H9 (cell line): ENCODE measurements around the gene S100A8. TPM values are rescaled to one million over a fixed set of nuclear protein-coding genes. Genes with fewer than 3 reads are reported as not detected.

Experiments used
- DNase-seq: peaks from one replicate; pipeline ENCODE4 v3.0.0-alpha.2; 2017
- H2AFZ ChIP-seq: one replicate; pipeline ENCODE4 v1.6.1; 2013; ENCODE audit warnings: mild to moderate bottlenecking, low read length, control low read depth, moderate library complexity
- H2AK5ac ChIP-seq: 2 replicates; pipeline ENCODE4 v1.6.1; 2013; ENCODE audit warnings: low read length, control low read depth, mixed read lengths; ENCODE audit not compliant: insufficient read length
- H2BK120ac ChIP-seq: one replicate; pipeline ENCODE4 v1.6.1; 2013; ENCODE audit warnings: low read depth, mild to moderate bottlenecking, low read length, control low read depth, inconsistent platforms; ENCODE audit not compliant: poor library complexity, severe bottlenecking
- H2BK12ac ChIP-seq: 2 replicates; pipeline ENCODE4 v1.6.1; 2013; ENCODE audit warnings: low read length, control low read depth, mixed read lengths, low read depth; ENCODE audit not compliant: insufficient read length
- H2BK15ac ChIP-seq: 2 replicates; pipeline ENCODE4 v1.6.1; 2013; ENCODE audit warnings: low read depth, low read length, control low read depth
- H2BK20ac ChIP-seq: one replicate; pipeline ENCODE4 v1.6.1; 2013; ENCODE audit warnings: low read depth, mild to moderate bottlenecking, low read length, control low read depth, inconsistent platforms; ENCODE audit not compliant: poor library complexity, severe bottlenecking
- H2BK5ac ChIP-seq: 2 replicates; pipeline ENCODE4 v1.6.1; 2013; ENCODE audit warnings: low read length, control low read depth, mixed read lengths; ENCODE audit not compliant: insufficient read length
- H3K14ac ChIP-seq: 2 replicates; pipeline ENCODE4 v1.6.1; 2013; ENCODE audit warnings: low read length, control low read depth; ENCODE audit not compliant: insufficient read depth
- H3K18ac ChIP-seq: 2 replicates; pipeline ENCODE4 v1.6.1; 2013; ENCODE audit warnings: low read depth, mild to moderate bottlenecking, mixed read lengths, low read length, control low read depth; ENCODE audit not compliant: insufficient read length
- H3K23ac ChIP-seq: 2 replicates; pipeline ENCODE4 v1.6.1; 2013; ENCODE audit warnings: low read length, control low read depth, mixed read lengths, low read depth; ENCODE audit not compliant: insufficient read length
- H3K23me2 ChIP-seq: 2 replicates; pipeline ENCODE4 v1.6.1; 2013; ENCODE audit warnings: low read depth, mild to moderate bottlenecking, mixed read lengths, low read length, control low read depth; ENCODE audit not compliant: insufficient read length, poor library complexity, severe bottlenecking
- H3K27ac ChIP-seq: 2 replicates; pipeline ENCODE4 v1.5.1; 2013; ENCODE audit warnings: low read length, control low read depth, mixed read lengths, low read depth; ENCODE audit not compliant: insufficient read length
- H3K27me3 ChIP-seq: 2 replicates; pipeline ENCODE4 v1.6.1; 2013; ENCODE audit warnings: low read length, control low read depth, inconsistent platforms; ENCODE audit not compliant: insufficient read depth
- H3K4ac ChIP-seq: 2 replicates; pipeline ENCODE4 v1.6.1; 2013; ENCODE audit warnings: low read depth, mild to moderate bottlenecking, control low read depth, inconsistent platforms, low read length, moderate library complexity
- H3K4me1 ChIP-seq: 2 replicates; pipeline ENCODE4 v1.6.1; 2013; ENCODE audit warnings: low read length, control low read depth, inconsistent platforms; ENCODE audit not compliant: insufficient read depth
- H3K4me2 ChIP-seq: 2 replicates; pipeline ENCODE4 v1.6.1; 2013; ENCODE audit warnings: low read length, control low read depth, mixed read lengths; ENCODE audit not compliant: insufficient read length, insufficient read depth
- H3K56ac ChIP-seq: 2 replicates; pipeline ENCODE4 v1.6.1; 2013; ENCODE audit warnings: low read depth, mild to moderate bottlenecking, mixed read lengths, low read length, control low read depth; ENCODE audit not compliant: insufficient read length
- H3K79me1 ChIP-seq: 2 replicates; pipeline ENCODE4 v1.6.1; 2013; ENCODE audit warnings: low read depth, mild to moderate bottlenecking, moderate library complexity, low read length, control low read depth, inconsistent platforms; ENCODE audit not compliant: insufficient read depth, poor library complexity, severe bottlenecking
- H3K79me2 ChIP-seq: 2 replicates; pipeline ENCODE4 v1.6.1; 2013; ENCODE audit warnings: low read length, control low read depth, inconsistent platforms; ENCODE audit not compliant: insufficient read depth
- H3K9ac ChIP-seq: 2 replicates; pipeline ENCODE4 v1.6.1; 2013; ENCODE audit warnings: low read length, control low read depth, mixed read lengths; ENCODE audit not compliant: insufficient read length; ENCODE audit errors: extremely low read depth
- H3K9me3 ChIP-seq: one replicate; pipeline ENCODE4 v1.6.1; 2013; ENCODE audit warnings: low read depth, low read length, inconsistent platforms; ENCODE audit not compliant: control insufficient read depth
- H3T11ph ChIP-seq: one replicate; pipeline ENCODE4 v1.6.1; 2013; ENCODE audit warnings: mild to moderate bottlenecking, low read length, control low read depth, inconsistent platforms
- H4K20me1 ChIP-seq: one replicate; pipeline ENCODE4 v1.6.1; 2013; ENCODE audit not compliant: control insufficient read depth, insufficient read length, insufficient read depth
- H4K5ac ChIP-seq: 2 replicates; pipeline ENCODE4 v1.6.1; 2013; ENCODE audit warnings: low read depth, mild to moderate bottlenecking, mixed read lengths, low read length, control low read depth; ENCODE audit not compliant: insufficient read length
- H4K8ac ChIP-seq: replicated peaks from 2 replicates; pipeline ENCODE4 v1.6.1; 2013; ENCODE audit warnings: low read length, control low read depth, mixed read lengths, low read depth; ENCODE audit not compliant: insufficient read length
- H4K91ac ChIP-seq: 2 replicates; pipeline ENCODE4 v1.6.1; 2013; ENCODE audit warnings: low read depth, mild to moderate bottlenecking, moderate library complexity, mixed read lengths, low read length, control low read depth; ENCODE audit not compliant: insufficient read length
- H3K27ac Mint-ChIP-seq, 3 experiments: 2 replicates in 2 of 3; 3 replicates in 1 of 3; pipeline ENCODE4 v1.8.0; 2020 to 2021; ENCODE audit warnings: mixed read lengths in 3 of 3, mild to moderate bottlenecking in 1 of 3, moderate library complexity in 1 of 3
- H3K27me3 Mint-ChIP-seq: 2 replicates; pipeline ENCODE4 v1.8.0; 2021; ENCODE audit warnings: low read depth, mild to moderate bottlenecking, moderate library complexity, mixed read lengths
- H3K36me3 Mint-ChIP-seq, 3 experiments: 2 replicates in 2 of 3; 3 replicates in 1 of 3; pipeline ENCODE4 v1.8.0; 2020 to 2021; ENCODE audit warnings: low read depth in 3 of 3, mixed read lengths in 3 of 3; ENCODE audit not compliant: insufficient read depth in 1 of 3
- H3K4me1 Mint-ChIP-seq, 2 experiments: 2 replicates each; pipeline ENCODE4 v1.8.0; 2020; ENCODE audit warnings: mixed read lengths in 2 of 2
- H3K4me3 Mint-ChIP-seq, 2 experiments: 2 replicates in 1 of 2; 3 replicates in 1 of 2; pipeline ENCODE4 v1.8.0; 2020 to 2021; ENCODE audit warnings: mild to moderate bottlenecking in 2 of 2, mixed read lengths in 2 of 2, moderate library complexity in 1 of 2
- H3K9me3 Mint-ChIP-seq, 2 experiments: 2 replicates in 1 of 2; 3 replicates in 1 of 2; pipeline ENCODE4 v1.8.0; 2020; ENCODE audit warnings: mild to moderate bottlenecking in 2 of 2, mixed read lengths in 2 of 2, moderate library complexity in 1 of 2
- WGBS: extraction: QIAGEN DNeasy Blood & Tissue Kit; methylation state at CpG from one replicate; pipeline ENCODE4 v1.1.7; 2013; ENCODE audit warnings: missing lambda C conversion rate, low lambda C conversion rate, mixed read lengths; ENCODE audit not compliant: insufficient read length; ENCODE audit errors: extremely low coverage; 5-methylcytosine and 5-hydroxymethylcytosine counted together
- total RNA-seq: library from RNA; stranded (reverse); gene quantifications from 2 replicates; pipeline ENCODE4 v1.2.1, GENCODE V29; 2021
- TF ChIP-seq, protein P1 (sequence below): fragments of 200-600 bp; sonication (generic); conservative IDR thresholded peaks from 3 replicates; pipeline ENCODE4 v1.8.0; 2021; ENCODE audit warnings: antibody characterized with exemption, mild to moderate bottlenecking

Gene S100A8
- total RNA-seq, 1 experiment from 2014 or later: not detected

DNA sequence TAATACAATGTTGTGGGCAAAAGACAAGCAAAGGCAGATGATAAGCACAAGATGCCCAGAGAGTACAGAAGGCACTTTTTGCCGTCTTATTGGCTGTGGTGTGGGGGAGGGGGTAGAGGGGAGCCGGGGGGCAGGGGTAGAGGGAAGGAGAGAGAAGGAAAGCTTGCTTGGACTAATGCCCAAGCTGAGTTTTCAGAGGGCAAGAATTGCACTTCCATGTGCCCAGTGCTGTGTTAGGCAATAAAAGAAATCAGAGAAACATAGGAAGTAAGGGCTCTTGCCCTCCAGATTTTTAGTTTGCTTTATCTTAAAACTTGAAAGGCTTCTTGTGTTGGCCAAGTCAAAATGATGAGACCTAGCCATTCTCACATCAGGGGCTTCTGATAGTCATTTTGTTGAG is 23.8 kb downstream of the S100A8 start:
- Mint-ChIP-seq H3K36me3 (no peaks in the 10 kb centered on the region), H3K9me3 (peaks cover 0 to 10% of the 10 kb centered on the region in 2 experiments; a peak in 1 of 5 replicates), H3K27ac (no peak overlapping the region), H3K4me1 (no peaks in the 10 kb centered on the region), H3K4me3 (no peak overlapping the region), H3K27me3 (peaks cover 4% of the 10 kb centered on the region)
- Histone ChIP-seq H2AFZ (no peak overlapping the region), H3K4me1 (no peaks in the 10 kb centered on the region), H3K18ac (no peak overlapping the region), H3K27me3 (no peaks in the 10 kb centered on the region), H3K9ac (no peak overlapping the region), H3K27ac (no peak overlapping the region), H2BK5ac (no peak overlapping the region), H4K8ac (no peak overlapping the region), H3K23me2 (no peaks in the 10 kb centered on the region), H4K91ac (no peak overlapping the region), H2BK15ac (no peak overlapping the region), H3K4me2 (no peak overlapping the region), H3K79me1 (no peaks in the 10 kb centered on the region), H3K79me2 (no peaks in the 10 kb centered on the region), H4K20me1 (no peaks in the 10 kb centered on the region), H3K9me3 (no peaks in the 10 kb centered on the region), H2AK5ac (no peak overlapping the region), H2BK120ac (no peak overlapping the region), H2BK20ac (no peak overlapping the region), H2BK12ac (no peak overlapping the region), H3K56ac (no peak overlapping the region), H3K4ac (no peak overlapping the region), H3K14ac (no peak overlapping the region), H4K5ac (no peak overlapping the region), H3T11ph (no peak overlapping the region), H3K23ac (no peak overlapping the region)
- no peak for DNase-seq
- TF ChIP-seq, protein P1, sequence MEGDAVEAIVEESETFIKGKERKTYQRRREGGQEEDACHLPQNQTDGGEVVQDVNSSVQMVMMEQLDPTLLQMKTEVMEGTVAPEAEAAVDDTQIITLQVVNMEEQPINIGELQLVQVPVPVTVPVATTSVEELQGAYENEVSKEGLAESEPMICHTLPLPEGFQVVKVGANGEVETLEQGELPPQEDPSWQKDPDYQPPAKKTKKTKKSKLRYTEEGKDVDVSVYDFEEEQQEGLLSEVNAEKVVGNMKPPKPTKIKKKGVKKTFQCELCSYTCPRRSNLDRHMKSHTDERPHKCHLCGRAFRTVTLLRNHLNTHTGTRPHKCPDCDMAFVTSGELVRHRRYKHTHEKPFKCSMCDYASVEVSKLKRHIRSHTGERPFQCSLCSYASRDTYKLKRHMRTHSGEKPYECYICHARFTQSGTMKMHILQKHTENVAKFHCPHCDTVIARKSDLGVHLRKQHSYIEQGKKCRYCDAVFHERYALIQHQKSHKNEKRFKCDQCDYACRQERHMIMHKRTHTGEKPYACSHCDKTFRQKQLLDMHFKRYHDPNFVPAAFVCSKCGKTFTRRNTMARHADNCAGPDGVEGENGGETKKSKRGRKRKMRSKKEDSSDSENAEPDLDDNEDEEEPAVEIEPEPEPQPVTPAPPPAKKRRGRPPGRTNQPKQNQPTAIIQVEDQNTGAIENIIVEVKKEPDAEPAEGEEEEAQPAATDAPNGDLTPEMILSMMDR: no peak
- no CpG with 5 or more reads among the region's 2 CpGs for WGBS
